Measurements from ENCODE around the gene TMEM270. TPM values are rescaled to one million over a fixed set of nuclear protein-coding genes. Genes with fewer than 3 reads are reported as not detected.
A peak's percentile ranks its signal among the peaks of the same experiment; 100 is the strongest.

The TMEM270 gene
- total RNA-seq, 4 donors from 2014 or later = not detected

DNA sequence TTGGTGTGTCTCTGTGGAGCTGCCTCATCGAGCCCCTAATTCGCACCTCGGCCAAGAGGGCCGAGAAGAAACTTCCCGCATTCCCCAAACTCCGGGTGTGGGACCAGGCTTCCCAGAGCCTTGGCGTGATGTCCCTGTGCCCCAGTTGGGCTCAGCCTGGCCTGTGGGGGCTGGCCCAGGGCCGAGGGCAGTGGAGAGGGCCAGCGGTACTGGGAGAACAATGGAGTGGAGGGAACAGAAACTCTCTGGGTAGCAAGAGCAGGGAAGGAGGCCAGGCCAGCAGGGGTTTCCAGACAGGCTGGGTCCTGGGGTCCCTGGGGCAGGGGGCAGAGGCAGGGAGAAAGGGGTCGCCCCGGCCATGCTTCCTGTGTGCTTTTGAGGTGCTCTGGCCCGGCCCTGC lies 16.0 kb downstream of the TMEM270 start:
- H3K27me3 ChIP-seq = no peaks in the 10 kb centered on the region
- H3K27ac ChIP-seq (replicated peaks in 1 of 4) = no peak overlapping the region
- WGBS = 90% methylated on average over 12 of the region's 12 CpGs
- no peaks in the 10 kb centered on the region for H3K9me3 ChIP-seq
- intact Hi-C loops (cut with DNase I) = no loop called here
- H3K4me3 ChIP-seq = no peak overlapping the region
- no peaks in the 10 kb centered on the region for H3K36me3 ChIP-seq
- no peak for DNase-seq (ENCODE audit: extremely low spot score)
- TF ChIP-seq POLR2AphosphoS5 (IDR thresholded peaks at IDR 0.05) = no peak
- no peak for TF ChIP-seq POLR2A (IDR thresholded peaks at IDR 0.05; ENCODE audit: low read depth)
- TF ChIP-seq, protein P1, sequence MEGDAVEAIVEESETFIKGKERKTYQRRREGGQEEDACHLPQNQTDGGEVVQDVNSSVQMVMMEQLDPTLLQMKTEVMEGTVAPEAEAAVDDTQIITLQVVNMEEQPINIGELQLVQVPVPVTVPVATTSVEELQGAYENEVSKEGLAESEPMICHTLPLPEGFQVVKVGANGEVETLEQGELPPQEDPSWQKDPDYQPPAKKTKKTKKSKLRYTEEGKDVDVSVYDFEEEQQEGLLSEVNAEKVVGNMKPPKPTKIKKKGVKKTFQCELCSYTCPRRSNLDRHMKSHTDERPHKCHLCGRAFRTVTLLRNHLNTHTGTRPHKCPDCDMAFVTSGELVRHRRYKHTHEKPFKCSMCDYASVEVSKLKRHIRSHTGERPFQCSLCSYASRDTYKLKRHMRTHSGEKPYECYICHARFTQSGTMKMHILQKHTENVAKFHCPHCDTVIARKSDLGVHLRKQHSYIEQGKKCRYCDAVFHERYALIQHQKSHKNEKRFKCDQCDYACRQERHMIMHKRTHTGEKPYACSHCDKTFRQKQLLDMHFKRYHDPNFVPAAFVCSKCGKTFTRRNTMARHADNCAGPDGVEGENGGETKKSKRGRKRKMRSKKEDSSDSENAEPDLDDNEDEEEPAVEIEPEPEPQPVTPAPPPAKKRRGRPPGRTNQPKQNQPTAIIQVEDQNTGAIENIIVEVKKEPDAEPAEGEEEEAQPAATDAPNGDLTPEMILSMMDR (IDR thresholded peaks at IDR 0.05) = no peak
- no peak for TF ChIP-seq EP300 (IDR thresholded peaks at IDR 0.05)
- H3K4me1 ChIP-seq = peaks cover 34 to 38% (median 36%) of the 10 kb centered on the region in 4 donors

DNA sequence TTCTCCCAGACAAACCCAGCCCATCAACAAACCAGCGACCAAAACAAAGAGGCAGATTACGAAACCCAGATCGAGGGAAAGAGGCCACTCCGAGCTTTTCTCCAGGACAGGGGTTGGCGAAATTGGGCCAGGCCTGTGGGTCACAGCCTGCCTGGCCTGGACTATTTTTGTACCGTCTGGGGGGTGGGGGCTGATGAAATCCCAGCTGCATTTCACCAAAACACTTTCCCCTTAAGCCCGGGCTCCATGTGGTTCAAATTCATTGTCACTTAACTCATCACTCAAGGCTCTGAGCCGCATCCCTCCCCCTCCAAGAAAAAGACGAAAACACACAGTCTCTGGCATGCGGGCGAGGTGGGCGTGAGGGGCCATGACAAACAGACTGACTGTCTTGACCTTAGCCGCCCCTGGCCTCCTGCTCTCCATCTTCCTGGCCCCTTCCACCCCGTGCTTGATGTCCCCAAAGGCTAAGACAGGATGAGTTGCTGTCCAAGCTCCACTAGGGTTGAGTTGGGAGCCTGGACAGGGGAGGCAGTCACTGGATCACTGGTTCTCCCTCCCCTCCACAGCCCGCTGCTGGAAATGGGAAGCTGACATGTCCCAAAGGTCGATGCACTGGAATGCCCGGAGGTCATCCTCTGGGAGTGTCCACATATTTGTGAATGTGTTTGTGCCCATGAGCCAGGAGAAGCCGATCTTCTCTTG lies 19.2 kb downstream of the TMEM270 start:
- Histone ChIP-seq H3K4me3 (no peak overlapping the region), H3K27ac (replicated peaks in 1 of 4) (peak overlapping the region; percentile 49 to 70 (median 57)), H3K36me3 (no peaks in the 10 kb centered on the region), H3K9me3 (no peaks in the 10 kb centered on the region), H3K4me1 (peaks cover 31 to 37% (median 33%) of the 10 kb centered on the region in 4 donors), H3K27me3 (no peaks in the 10 kb centered on the region)
- TF ChIP-seq, protein P1 (IDR thresholded peaks at IDR 0.05) = no peak
- peak; percentile 3 to 45 for TF ChIP-seq POLR2AphosphoS5 (IDR thresholded peaks at IDR 0.05)
- no peak for TF ChIP-seq POLR2A (IDR thresholded peaks at IDR 0.05; ENCODE audit: low read depth)
- TF ChIP-seq EP300 (IDR thresholded peaks at IDR 0.05) = no peak
- WGBS = 63% methylated on average over 17 of the region's 18 CpGs
- peak; percentile 95 for DNase-seq (ENCODE audit: extremely low spot score)
- intact Hi-C loops (cut with DNase I) = no loop called here

DNA sequence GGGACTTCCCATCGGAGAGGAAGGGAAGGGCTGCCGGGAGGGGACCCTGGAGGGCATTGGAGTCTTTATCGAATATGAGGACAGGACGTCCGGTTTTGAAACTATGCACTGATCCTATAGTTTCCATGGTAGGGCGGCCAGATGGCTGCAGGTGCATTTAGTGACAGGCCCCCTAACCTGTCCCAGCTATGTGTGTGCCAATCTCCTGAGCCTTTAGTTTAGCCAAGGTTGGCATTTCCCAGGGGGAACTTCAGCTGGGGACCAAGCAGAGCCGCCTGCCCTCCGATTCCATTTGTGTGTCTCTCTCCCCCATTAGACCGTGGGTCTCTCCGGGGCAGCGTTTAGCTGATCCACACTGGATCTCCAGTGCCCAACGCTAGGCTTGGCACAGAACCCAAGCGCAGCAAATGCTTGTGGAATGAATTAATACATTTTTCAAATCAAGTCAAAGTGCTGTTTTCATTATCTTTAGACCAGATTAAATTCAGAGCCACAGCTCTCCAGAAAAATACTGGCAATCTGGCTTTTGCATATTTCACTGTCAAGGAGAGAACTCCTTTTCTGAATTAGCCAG lies 19.9 kb downstream of the TMEM270 start:
- Histone ChIP-seq H3K27me3 (no peaks in the 10 kb centered on the region), H3K4me1 (peaks cover 31 to 40% (median 34%) of the 10 kb centered on the region in 4 donors), H3K27ac (replicated peaks in 1 of 4) (peak overlapping the region; percentile 49 to 70 (median 57)), H3K36me3 (no peaks in the 10 kb centered on the region), H3K4me3 (no peak overlapping the region), H3K9me3 (no peaks in the 10 kb centered on the region)
- no peak for TF ChIP-seq EP300 (IDR thresholded peaks at IDR 0.05)
- no peak for TF ChIP-seq POLR2AphosphoS5 (IDR thresholded peaks at IDR 0.05)
- no peak for TF ChIP-seq POLR2A (IDR thresholded peaks at IDR 0.05; ENCODE audit: low read depth)
- TF ChIP-seq, protein P1 (IDR thresholded peaks at IDR 0.05) = no peak
- no peak for DNase-seq (ENCODE audit: extremely low spot score)
- intact Hi-C loops (cut with DNase I) = no loop called here
- 47% methylated on average over 10 of the region's 13 CpGs for WGBS

DNA sequence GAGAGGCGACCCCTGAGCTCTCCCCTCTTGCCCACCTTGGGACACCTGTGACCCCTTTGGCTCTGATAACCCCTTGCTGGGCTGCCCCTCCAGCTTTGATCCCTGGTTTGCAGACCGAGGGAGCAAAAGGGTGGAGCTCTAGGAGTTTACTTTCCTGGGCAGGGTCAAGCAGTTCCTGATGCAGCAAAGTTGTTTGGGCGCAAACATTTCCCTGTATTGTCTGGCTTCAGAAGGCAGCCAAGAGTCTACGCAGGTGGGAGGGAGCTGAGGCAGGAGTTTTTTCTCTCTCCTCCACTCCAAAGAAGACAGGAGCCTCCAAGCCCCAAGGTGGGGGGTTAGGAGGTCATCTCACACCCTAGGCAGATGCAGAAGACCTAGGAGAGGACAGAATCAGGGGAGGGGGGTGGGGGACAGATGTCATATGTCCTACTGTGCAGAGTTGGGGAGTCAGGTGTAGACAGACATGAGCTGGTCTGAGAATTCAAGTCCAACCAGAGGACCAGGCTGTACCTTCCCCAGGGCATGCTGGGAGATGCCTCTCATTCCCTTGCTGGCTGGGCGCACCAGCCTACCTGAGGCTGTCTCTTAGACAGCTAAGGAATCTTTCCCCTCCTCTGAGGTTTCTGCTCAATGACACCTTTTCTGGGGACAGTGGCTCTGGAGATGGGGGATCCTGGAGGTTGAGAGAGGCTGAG lies 20.5 kb downstream of the TMEM270 start:
- H3K4me3 ChIP-seq = no peak overlapping the region
- intact Hi-C loops (cut with DNase I) = no loop called here
- no peaks in the 10 kb centered on the region for H3K36me3 ChIP-seq
- WGBS = 72% methylated on average over 5 of the region's 5 CpGs
- peak overlapping the region; percentile 49 to 70 (median 57) for H3K27ac ChIP-seq (replicated peaks in 1 of 4)
- no peaks in the 10 kb centered on the region for H3K9me3 ChIP-seq
- no peaks in the 10 kb centered on the region for H3K27me3 ChIP-seq
- H3K4me1 ChIP-seq = peaks cover 37 to 46% (median 41%) of the 10 kb centered on the region in 4 donors
- TF ChIP-seq, protein P1 (IDR thresholded peaks at IDR 0.05) = no peak
- peak; percentile 19 to 35 for TF ChIP-seq POLR2AphosphoS5 (IDR thresholded peaks at IDR 0.05)
- DNase-seq (ENCODE audit: extremely low spot score) = no peak

All from esophagus muscularis mucosa (tissue), 4 donors.